Activated CD4-positive, alpha-beta T cell treated with anti-CD3 and anti-CD28 coated beads, Interleukin-2, Interleukin-6, amounts not matched to agents 100 ng/mL and 50 ng/mL, durations not matched to agents 16 hours and 8 hours (primary cell): Measurements from ENCODE around the gene SLC30A7.
"Not testable (repeated sequence)": the region's sequence is repeated elsewhere in the genome, so short reads cannot be mapped to it uniquely, and the experiment has no call there.

ENCODE experiments used
- DNase-seq: peaks from one replicate; pipeline ENCODE4 v3.0.0-alpha.2; 2020

SLC30A7 gene

DNA sequence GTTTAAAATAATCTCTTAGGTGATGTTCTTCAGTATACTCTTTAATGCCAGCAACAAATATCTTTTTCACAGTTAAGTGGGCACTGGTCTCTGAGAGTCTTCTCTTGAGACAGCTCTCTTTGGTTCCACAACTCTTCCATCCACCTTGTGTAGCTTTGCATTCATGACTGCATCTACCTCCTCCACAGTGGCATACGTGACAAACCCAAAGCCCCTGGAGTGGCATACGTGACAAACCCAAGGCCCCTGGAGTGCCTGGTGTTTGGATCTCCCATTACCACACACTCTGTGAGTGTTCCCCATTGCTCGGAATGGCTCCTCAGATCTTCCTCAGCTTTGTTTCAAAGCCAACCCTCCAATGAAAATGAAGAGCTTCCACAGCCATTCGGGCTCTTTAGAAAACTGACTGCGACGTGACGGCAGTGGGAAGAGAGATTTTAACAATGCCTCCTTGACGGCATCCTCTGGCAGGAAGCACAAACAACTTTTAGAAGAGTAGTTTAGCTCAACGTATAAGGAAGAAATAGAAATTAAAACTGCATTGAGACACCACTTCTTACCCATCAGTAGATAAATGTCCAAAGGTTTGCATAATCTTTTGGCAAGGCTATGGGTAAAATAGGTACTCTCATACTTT lies 45.8 kb downstream of the SLC30A7 start:
- no peak for DNase-seq

DNA sequence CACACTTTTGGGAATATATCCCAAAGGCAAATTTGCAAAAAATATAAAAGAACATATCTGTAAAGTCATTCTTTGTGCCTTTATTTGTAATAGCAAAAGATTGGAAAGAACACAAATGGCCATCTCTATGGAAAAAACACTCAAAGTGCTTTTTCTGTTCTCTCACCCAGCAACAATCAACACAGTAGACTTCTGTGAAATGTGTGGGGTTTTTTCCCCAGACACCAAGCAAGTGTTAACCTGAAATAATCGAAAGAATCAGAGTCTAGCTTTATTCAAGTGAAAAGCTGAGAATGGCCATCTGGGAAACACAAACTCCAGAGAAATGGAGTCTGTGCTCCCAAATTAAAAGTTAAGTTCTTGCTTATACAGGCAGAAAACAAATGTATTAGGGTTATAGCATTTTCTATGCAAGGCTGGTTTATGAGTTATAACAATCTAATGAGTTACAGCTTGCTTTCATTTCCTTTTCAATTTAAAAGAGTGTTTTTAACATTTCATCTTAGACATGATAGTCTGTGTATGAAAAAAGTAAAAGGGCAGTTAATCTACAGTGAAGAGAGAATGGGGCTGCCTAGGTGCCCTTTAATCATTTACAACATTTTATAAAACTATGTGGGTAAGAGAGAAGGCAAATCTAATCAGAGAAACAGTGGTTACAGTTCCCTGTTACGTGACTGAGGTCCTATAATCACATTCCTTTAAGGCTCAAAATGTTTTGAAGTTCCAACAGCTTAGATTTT lies 46.6 kb downstream of the SLC30A7 start:
- no peak for DNase-seq

DNA sequence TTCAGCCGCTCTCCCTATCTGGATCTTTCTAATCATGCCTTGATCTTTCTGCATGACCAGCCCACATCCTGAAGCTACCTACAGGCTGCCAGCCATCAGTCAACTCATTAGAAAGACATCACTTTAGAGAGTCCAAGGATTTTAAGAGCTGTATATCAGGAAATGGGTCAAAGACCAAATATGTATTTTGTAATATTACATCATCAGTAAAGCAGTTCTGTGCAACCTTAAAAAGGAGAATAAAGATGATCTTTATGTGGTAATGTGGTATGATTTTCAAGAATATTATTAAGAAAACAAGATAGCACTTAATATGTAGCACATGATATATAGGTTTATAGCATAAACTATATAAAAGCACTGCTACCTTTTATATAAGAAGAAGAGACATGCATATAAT lies 47.6 kb downstream of the SLC30A7 start:
- DNase-seq: no peak

DNA sequence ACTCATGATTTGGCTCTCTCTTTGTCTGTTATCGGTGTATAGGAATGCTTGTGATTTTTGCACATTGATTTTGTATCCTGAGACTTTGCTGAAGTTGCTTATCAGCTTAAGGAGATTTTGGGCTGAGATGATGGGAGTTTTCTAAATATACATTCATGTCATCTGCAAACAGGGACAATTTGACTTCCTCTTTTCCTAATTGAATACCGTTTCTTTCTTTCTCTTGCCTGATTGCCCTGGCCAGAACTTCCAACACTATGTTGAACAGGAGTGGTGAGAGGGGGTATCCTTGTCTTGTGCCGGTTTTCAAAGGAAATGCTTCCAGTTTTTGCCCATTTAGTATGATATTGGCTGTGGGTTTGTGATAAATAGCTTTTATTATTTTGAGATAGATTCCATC lies 50.2 kb downstream of the SLC30A7 start:
- DNase-seq: not testable (repeated sequence)

DNA sequence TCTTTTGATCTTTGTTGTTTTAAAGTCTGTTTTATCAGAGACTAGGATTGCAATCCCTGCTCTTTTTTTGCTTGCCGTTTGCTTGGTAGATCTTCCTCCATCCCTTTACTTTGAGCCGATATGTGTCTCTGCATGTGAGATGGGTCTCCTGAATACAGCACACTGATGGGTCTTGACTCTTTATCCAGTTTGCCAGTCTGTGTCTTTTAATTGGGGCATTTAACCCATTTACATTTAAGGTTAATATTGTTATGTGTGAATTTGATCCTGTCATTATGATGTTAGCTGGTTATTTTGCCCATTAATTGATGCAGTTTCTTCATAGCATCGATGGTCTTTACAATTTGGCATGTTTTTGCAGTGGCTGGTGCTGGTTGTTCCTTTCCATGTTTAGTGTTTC lies 51.9 kb downstream of the SLC30A7 start:
- not testable (repeated sequence) for DNase-seq

DNA sequence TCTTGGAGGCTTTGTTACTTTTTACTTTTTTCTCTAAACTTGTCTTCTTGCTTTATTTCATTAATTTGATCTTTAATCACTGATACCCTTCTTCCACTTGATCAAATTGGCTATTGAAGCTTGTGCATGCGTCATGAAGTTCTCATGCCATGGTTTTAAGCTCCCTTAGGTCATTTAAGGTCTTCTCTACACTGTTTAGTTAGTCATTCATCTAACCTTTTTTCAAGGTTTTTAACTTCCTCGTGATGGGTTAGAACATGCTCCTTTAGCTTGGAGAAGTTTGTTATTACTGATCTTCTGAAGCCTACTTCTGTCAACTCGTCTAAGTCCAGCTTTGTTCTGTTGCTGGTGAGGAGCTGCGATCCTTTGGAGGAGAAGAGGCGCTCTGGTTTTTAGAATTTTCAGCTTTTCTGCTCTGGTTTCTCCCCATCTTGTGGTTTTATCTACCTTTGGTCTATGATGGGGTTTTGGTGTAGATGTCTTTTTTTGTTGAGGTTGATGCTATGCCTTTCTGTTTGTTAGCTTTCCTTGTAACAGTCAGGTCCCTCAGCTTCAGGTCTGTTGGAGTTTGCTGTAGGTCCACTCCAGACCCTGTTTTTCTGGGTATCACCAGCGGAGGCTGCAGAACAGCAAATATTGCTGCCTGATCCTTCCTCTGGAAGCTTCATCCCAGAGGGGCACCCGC lies 53.0 kb downstream of the SLC30A7 start:
- not testable (repeated sequence) for DNase-seq

DNA sequence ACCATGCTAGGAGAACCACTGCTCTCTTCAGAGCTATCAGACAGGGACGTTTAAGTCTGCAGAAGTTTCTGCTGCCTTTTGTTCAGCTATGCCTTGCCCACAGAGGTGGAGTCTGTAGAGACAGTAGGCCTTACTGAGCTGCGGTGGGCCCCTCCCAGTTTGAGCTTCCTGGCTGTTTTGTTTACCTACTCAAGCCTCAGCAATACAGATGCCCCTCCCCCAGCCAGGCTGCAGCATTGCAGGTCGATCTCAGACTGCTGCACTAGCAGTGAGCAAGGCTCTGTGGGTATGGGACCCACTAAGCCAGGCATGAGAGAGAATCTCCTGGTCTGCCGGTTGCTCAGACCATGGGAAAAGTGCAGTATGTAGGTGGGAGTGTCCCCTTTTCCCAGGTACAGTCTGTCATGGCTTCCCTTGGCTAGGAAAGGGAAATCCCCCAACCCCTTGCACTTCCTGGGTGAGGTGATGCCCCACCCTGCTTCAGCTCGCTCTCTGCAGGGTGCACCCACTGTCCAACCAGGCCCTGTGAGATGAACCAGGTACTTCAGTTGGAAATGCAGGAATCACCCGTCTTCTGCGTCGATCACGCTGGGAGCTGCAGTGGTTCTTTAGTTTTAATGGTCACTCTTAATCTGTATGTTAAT lies 53.7 kb downstream of the SLC30A7 start:
- peak; percentile 73 for DNase-seq

DNA sequence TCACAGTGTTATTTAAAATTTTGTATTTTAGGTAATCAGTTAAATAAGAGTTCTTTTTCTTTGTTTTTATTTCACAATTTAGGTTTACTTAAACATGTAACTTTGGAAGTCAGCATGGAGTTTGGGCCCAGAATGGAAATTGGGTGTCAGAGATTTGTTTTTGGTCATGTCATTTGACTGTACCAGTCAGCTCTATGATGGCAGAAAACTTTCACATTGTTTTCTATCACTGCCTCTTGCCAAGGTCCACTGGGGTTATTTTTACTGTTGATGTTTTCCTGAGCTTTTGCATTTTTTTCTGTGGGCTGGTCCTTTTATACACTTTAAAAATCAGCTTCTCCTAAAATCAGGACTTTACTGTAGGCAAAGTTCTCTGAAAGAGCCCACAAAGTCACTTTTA lies 54.4 kb downstream of the SLC30A7 start:
- DNase-seq: no peak

DNA sequence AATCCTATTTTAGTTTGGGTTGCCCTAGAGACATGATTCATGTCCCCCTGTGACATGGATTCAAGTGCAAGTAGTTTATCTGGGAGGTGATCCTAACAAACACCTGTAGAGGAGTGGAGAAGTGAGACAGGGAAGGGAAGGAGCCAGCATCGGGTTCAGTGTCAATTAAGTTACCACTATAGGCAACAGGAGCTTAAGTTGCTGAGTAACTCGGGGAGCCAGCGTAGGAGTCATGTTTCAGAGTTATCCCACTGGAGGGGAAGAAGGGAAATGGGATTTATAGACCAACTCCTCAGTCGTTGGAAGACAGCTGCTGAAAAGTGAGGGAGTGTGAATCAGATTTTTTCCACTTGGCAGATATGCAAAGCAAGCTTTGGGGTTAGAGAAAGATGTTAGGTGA lies 54.9 kb downstream of the SLC30A7 start:
- no peak for DNase-seq

DNA sequence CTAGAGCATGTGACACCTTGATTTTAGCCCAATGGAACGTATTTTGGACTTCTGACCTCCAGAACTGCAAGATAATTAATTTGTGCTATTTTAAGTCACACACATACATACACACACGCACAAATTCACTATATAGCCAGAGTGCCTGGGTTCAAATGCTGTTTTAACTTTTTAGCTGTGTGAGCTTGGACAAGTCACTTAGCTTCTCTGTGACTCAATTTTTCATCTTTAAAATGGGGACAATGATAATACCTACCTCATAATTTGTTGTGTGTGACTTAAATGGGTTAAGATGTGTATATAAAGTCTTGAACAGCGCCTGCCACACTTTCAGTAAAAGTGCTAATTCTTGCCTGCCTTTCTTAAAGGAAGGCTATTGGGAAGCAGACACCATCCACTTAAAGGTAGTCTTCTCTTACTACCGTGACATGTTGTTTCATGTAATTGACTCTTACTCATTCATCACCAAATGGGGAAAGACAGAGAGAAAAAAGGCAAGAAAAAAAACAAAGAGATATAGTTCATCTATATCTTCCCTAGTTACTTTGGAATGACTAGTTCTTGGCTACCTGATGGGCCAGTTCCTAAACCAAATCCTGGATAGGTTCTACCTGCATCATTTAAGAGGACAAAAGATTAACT lies 56.3 kb downstream of the SLC30A7 start:
- no peak for DNase-seq

DNA sequence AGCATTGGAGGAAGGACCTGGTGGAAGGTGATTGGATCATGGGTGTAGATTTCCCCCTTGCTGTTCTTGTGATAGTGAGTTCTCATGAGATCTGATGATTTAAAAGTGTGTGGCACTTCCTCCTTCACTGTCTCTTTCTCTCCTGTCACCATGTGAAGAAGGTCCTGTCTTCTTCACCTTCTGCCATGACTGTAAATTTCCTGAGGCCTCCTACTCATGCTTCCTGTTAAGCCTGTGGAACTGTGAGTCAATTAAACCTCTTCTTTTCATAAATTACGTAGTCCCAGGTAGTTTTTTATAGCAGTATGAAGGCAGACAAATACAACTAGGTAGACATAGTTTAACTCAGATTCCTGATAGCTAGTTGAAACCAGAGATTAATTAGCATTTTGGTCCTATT lies 57.1 kb downstream of the SLC30A7 start:
- DNase-seq: not testable (repeated sequence)

DNA sequence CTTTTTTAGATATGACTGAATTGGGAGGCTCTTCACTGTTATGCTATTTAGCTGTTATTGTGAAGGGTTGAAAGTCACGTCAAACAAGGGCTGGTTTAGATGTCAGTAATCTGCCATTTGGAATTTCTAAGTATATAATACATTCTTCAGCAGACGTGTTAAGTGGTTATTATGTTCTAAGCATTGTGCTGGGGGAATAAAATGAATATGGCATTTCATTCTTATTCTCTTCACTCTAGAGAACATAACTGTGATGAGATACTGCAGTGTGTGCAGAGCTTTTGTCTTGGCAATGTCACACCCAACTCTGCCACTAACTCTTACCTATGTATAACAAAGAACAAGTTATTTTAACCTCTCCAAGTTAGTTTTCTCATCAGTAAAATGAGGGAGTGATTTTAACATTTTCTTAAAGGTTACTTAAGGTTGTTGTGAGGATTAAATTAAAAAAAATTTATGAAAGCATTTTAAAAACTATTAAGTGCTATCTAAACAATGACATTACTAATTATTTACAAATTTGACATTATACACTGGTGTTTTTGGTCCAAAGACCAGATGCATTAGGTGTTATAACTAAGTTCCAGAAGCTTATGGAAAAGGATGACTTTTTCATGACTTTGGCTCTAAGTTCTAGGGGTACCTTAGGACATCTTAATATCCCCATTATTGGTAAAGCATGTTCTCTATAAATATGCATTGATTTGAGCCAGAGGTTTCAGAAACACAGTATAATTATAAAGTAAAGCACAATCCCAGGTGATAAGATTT lies 58.3 kb downstream of the SLC30A7 start:
- no peak for DNase-seq

DNA sequence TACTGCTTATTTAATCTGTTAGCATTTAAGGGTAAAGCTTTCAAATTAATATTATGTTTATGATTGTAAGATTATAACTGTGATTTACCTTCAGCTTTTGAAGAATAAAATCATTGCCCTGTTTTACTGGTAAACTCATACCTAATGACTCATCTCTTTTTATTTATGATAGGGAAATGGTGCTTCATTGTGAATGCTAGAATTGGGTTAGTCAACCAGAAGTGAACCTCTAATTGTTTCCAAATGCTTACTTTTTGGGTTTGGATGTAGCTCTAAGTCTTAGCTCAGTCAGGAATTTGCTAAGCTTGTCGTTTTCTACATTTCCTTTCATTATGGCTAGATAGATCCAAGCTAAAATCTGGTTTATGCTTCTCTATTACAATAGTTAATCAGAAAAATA lies 59.4 kb downstream of the SLC30A7 start:
- no peak for DNase-seq

DNA sequence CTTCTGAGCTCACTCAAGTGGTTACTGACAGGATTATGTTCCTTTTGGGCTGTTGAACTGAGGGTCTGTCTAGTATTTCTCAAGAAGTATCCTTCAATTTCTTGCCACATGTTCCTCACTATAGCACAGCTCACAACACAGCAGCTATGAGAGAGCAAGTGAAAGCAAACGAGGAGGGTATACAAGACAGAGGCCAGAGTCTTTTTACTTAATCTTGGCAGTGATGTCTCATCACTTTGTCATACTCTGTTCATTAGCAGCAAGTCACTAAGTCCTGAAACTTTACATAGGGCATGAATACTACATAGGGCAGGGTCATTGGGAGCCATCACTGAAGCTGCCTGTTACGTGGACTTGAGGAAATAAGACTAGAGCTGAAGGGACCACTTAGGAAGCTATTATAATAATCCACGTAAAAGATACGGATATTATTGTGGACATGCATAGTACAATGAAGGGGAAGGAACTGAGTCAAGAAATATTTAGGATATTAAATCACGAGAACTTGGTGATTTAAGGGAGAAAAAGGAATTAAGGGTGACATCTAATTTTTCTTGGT lies 63.7 kb downstream of the SLC30A7 start:
- DNase-seq: no peak

DNA sequence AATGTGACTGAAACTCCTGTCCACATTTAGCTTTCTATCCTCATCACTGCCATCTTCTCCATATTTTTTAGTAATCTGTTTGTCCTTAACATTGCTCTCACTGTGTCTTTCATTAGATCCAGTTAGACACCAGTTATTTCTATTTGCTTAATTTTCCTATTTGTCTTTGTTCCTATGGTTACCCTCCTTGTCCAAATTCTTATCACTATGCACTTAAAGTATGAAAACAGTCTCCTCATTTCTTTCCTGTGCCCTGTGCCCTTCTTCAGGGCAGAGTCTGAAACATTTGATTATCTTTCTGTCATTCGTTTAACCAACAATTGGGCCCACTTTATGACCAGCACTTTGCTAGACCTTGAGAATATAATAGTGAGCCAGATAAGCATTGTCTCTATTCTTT lies 64.2 kb downstream of the SLC30A7 start:
- DNase-seq: no peak

DNA sequence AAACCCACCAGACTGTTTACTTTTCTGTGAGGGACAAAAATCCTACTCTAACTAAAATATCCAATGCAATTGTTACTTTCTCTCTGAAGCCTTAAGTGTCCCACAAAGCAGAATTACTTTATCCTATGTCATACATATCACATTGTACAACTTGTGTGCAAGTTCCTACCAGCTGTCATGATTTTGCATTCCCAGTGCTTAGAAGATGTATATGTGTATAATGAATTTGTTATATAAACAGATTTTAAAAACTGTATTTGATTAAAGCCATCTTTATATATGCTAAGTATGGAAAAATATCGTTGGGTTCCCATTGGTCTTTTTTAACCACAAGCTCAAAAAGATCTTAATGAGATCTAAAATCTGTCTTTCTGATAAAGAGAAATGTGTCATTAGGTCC lies 72.7 kb downstream of the SLC30A7 start:
- DNase-seq: no peak

DNA sequence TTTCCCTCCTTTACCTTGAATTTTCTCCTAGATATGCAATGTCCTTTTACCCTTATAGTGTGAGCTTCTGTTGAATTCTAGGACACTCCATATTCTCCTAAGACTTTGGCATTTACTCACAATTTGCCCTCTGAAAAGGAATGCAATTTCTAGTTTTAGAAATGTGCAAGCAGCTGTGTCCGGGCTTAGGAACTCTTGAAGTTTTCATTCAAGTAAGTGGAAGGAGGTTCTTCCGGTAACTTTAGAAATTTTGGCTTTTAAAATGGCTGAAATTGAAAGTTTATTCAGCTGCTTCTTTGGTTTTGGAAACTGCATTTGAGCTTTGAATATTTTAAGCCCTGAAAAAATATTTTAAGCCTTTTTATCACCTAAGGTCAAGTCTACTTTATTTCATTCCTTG lies 73.4 kb downstream of the SLC30A7 start:
- DNase-seq: no peak

DNA sequence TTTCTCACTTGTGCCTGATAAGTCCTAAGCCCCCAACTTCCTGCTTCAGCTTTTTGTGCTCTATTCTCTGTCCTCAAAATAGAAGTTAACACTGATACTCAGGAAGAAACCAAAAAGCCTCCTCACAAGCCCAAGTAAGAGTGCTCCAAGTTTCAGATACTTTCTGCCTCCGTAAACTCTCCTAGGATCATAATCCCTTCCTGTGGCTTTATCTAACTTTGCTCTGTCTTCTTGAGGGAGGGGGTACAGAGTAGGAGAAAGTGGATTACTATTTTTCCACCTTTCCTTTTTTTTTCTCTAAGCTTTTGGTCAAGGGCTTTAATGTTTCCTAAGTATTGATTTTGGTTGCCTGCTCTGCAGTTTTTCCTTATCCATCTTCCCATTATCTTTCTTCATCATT lies 75.1 kb downstream of the SLC30A7 start:
- no peak for DNase-seq

DNA sequence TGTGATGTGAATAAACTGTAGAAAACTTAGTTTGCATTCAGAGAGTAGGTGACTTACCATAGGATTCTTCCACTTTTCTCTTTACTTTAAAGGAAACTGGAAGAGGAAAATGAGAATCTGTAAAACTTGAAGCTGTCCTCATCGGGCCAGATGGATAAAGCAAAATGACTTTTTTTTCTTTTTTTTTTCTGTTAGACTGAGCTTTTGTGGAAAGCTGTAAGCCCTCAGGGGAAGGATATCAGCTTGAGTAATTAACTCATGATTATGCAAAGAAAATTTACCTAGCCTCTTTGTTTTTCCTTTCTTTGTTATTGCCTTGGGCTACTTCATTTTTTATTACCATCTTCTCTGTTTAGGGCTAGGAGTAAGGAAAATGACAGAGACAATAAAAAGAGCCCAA lies 76.3 kb downstream of the SLC30A7 start:
- no peak for DNase-seq

DNA sequence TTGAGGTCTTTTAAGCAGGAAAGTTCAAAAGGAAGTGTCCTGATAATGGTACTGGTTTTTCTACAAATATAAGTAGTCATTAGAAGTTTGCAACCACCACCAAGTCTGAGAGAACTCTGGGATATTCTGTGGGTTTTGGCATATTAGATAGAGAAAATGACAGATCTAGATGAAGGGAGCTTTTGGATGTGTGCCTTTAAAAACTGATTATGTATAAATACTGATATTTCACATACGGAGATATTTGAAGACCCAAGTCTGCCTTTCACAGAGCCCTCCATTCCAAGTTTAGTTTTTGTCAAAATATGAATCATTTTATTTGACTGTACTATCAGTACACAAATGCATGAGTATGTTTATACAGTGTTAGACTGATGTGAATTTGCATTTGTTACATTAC lies 81.0 kb downstream of the SLC30A7 start:
- DNase-seq: no peak

DNA sequence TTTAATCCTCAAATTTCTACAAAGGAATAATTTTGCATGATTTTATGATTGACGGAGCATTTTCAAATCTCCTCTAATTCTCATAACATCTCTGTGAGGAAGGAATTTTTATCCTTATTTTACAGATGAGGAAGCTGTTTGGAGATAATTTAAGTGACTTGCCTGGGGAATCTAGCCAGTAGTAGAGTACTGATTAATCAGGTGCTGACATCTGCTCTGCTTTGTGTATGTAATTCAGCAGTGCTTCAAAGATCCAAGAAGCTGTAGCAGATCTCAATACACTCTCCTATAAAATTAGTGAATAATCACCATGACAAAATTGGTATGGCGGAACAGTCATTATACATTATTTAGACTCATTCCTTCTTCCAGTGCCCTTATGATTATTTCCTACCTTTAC lies 83.7 kb downstream of the SLC30A7 start:
- DNase-seq: no peak

DNA sequence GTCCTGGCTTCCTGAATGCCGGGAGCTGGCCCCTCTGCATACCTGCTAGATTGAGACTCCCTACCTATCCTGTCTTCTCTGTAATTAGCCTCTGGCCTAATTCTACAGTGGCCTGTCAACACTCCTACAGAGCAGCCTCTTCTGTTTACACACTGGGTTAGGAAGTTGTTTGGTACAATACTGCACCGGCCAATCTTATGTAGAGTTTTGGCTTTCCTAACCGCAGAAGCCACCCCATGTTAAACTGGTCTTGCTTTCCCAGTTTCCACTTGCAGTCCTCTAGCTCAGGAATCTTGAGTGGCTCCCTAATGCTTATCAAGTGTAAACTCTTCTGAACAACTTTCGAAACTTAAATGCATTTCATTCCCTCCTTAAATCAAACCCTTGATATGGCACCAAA lies 86.9 kb downstream of the SLC30A7 start:
- DNase-seq: no peak
